Right renal pelvis (tissue), 4 donors: ENCODE results near the gene BSG. TPM values are rescaled to one million over a fixed set of nuclear protein-coding genes. Genes with fewer than 3 reads are reported as not detected.
"Not testable (repeated sequence)": the region's sequence is repeated elsewhere in the genome, so short reads cannot be mapped to it uniquely, and the experiment has no call there.

Experiments used
- DNase-seq, 4 donors: peaks; one replicate each; pipeline ENCODE4 v3.0.0-alpha.2; 2013; ENCODE audit warnings: low read depth in 4 of 4, low spot score in 3 of 4, missing footprints in 1 of 4
- polyA plus RNA-seq, 4 donors: library from polyadenylated mRNA; unstranded; fragments of 120-200 nt; gene quantifications; one replicate each; pipeline ENCODE4 v1.2.1, GENCODE V29; 2013; ENCODE audit not compliant: insufficient read length in 4 of 4

BSG gene
- polyA plus RNA-seq, 4 donors: 419 to 639 (median 444) TPM

GRCh38 chr19:617551-618246 lies 45.3 kb downstream of the BSG start:
- DNase-seq: no peak

GRCh38 chr19:618247-618619 lies 45.8 kb downstream of the BSG start:
- no peak for DNase-seq

GRCh38 chr19:618674-619285 lies 46.4 kb downstream of the BSG start:
- no peak for DNase-seq

GRCh38 chr19:619286-620002 lies 47.0 kb downstream of the BSG start:
- DNase-seq: no peak

GRCh38 chr19:620166-620862 lies 47.9 kb downstream of the BSG start:
- no peak for DNase-seq

- DNase-seq: not testable (repeated sequence)
These were observed 48.8 kb downstream of the BSG start for GRCh38 chr19:621191-621590.

- no peak for DNase-seq
These were observed 49.4 kb downstream of the BSG start for GRCh38 chr19:621819-622218.

- DNase-seq: no peak
These were observed 50.3 kb downstream of the BSG start for GRCh38 chr19:622666-623065.

- DNase-seq: no peak
These were observed 51.0 kb downstream of the BSG start for GRCh38 chr19:623175-623916.

- no peak for DNase-seq
These were observed 51.6 kb downstream of the BSG start for GRCh38 chr19:623974-624373.

- no peak for DNase-seq
These were observed 52.2 kb downstream of the BSG start for GRCh38 chr19:624433-625109.

GRCh38 chr19:625257-625656 lies 52.9 kb downstream of the BSG start:
- no peak for DNase-seq

- DNase-seq: not testable (repeated sequence)
These were observed 54.2 kb downstream of the BSG start for GRCh38 chr19:626566-626965.

GRCh38 chr19:628168-628567 lies 55.8 kb downstream of the BSG start:
- no peak for DNase-seq

- DNase-seq: not testable (repeated sequence)
These were observed 57.1 kb downstream of the BSG start for GRCh38 chr19:629515-629914.

- no peak for DNase-seq
These were observed 57.7 kb downstream of the BSG start for GRCh38 chr19:629961-630714.

GRCh38 chr19:632579-633067 lies 60.2 kb downstream of the BSG start:
- DNase-seq: no peak
